NCI-H2227 (cell line): Measurements from ENCODE around the gene TMEM181.
"Not testable (repeated sequence)": the region's sequence is repeated elsewhere in the genome, so short reads cannot be mapped to it uniquely, and the experiment has no call there.

Experiments
- DNase-seq: peaks from one replicate; lab custom pipeline; 2025; ENCODE audit not compliant: unreplicated experiment; lab: John Stamatoyannopoulos, UW

The TMEM181 gene

GRCh38 chr6:158620963-158621693 lies 61.2 kb downstream of the TMEM181 start:
- DNase-seq, result no peak

GRCh38 chr6:158621694-158622544 lies 62.0 kb downstream of the TMEM181 start:
- DNase-seq, result no peak

GRCh38 chr6:158622545-158623190 lies 62.8 kb downstream of the TMEM181 start:
- no peak for DNase-seq

- DNase-seq, result no peak
Measured at GRCh38 chr6:158624684-158625682, 65.1 kb downstream of the TMEM181 start.

- no peak for DNase-seq
Measured at GRCh38 chr6:158625881-158626305, 66.0 kb downstream of the TMEM181 start.

GRCh38 chr6:158626360-158627167 lies 66.7 kb downstream of the TMEM181 start:
- DNase-seq, result no peak

GRCh38 chr6:158627168-158627939 lies 67.5 kb downstream of the TMEM181 start:
- no peak for DNase-seq

- DNase-seq, result no peak
Measured at GRCh38 chr6:158627940-158628211, 68.0 kb downstream of the TMEM181 start.

- no peak for DNase-seq
Measured at GRCh38 chr6:158628542-158628941, 68.7 kb downstream of the TMEM181 start.

- no peak for DNase-seq
Measured at GRCh38 chr6:158629367-158630221, 69.7 kb downstream of the TMEM181 start.

- DNase-seq, result no peak
Measured at GRCh38 chr6:158630938-158631616, 71.2 kb downstream of the TMEM181 start.

- no peak for DNase-seq
Measured at GRCh38 chr6:158631678-158632537, 72.0 kb downstream of the TMEM181 start.

GRCh38 chr6:158632538-158633119 lies 72.7 kb downstream of the TMEM181 start:
- DNase-seq, result not testable (repeated sequence)

- no peak for DNase-seq
Measured at GRCh38 chr6:158633127-158633526, 73.2 kb downstream of the TMEM181 start.

- DNase-seq, result no peak
Measured at GRCh38 chr6:158634695-158635426, 75.0 kb downstream of the TMEM181 start.
